Mucosa of stomach (tissue), 1 donor: Measurements from ENCODE around the gene GRIN1.
"Not testable (repeated sequence)": the region's sequence is repeated elsewhere in the genome, so short reads cannot be mapped to it uniquely, and the experiment has no call there.

Source experiments
- H3K27me3 ChIP-seq: one replicate; pipeline ENCODE4 v1.7.0; 2013; ENCODE audit warnings: mild to moderate bottlenecking, low read length; ENCODE audit not compliant: control insufficient read depth, insufficient read depth
- H3K36me3 ChIP-seq: one replicate; pipeline ENCODE4 v1.7.0; 2013; ENCODE audit warnings: low read length; ENCODE audit not compliant: control insufficient read depth, insufficient read depth
- H3K4me1 ChIP-seq: one replicate; pipeline ENCODE4 v1.7.0; 2013; ENCODE audit warnings: mild to moderate bottlenecking, low read length; ENCODE audit not compliant: control insufficient read depth, insufficient read depth
- H3K4me3 ChIP-seq: one replicate; pipeline ENCODE4 v1.7.0; 2013; ENCODE audit warnings: low read length
- H3K9ac ChIP-seq: one replicate; pipeline ENCODE4 v1.7.0; 2013; ENCODE audit warnings: mild to moderate bottlenecking, low read length, moderate library complexity
- H3K9me3 ChIP-seq: one replicate; pipeline ENCODE4 v1.7.0; 2013; ENCODE audit warnings: mild to moderate bottlenecking, low read length, moderate library complexity; ENCODE audit not compliant: control insufficient read depth
- donor health status: Pancreatic carcinoma.

GRIN1 gene

GRCh38 chr9:137114613-137115393, 24.2 kb upstream of the GRIN1 start, which contains the start of gene DPP7:
DPP7 (minus strand) TSS chr9:137114733; CDS start chr9:137114713, 20 bp downstream.
- no peaks in the 10 kb centered on the region for H3K9me3 ChIP-seq
- H3K4me3 ChIP-seq: peak within 1 kb of the TSS; percentile 41
- H3K9ac ChIP-seq: no peak within 1 kb of the TSS
- no peaks in the 10 kb centered on the region for H3K36me3 ChIP-seq
- peaks cover 9% of the 10 kb centered on the region for H3K4me1 ChIP-seq
- H3K27me3 ChIP-seq: peaks cover 19% of the 10 kb centered on the region

- Histone ChIP-seq H3K36me3 (no peaks in the 10 kb centered on the region), H3K9ac (no peak overlapping the region)
Measured at GRCh38 chr9:137115394-137116026, 23.4 kb upstream of the GRIN1 start.

DNA sequence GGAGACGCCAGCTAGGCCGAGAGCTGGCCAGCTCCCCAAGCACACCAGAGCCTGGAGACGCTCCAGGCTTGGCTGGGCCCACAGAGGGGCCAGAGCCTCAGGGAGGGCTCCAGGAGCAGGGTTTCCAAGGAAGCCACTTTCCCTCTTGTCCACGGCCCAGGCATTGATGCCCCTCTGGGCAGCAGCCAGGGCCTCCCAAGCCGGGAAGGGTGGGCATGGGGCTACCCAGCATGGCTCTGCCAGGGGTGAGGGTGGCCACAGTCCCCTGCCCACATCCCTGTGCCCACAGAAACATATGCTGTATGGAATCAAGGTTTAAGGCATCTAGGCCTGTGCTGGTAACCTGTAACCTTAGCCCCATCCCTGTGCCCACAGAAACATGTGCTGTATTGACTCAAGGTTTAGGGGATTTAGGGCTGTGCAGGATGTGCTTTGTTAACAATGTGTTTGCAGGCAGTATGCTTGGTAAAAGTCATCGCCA, 22.9 kb upstream of the GRIN1 start:
- Histone ChIP-seq H3K4me3 (no peak overlapping the region), H3K9ac (no peak overlapping the region), H3K4me1 (peaks cover 9% of the 10 kb centered on the region), H3K27me3 (peaks cover 19% of the 10 kb centered on the region), H3K36me3 (no peaks in the 10 kb centered on the region), H3K9me3 (no peaks in the 10 kb centered on the region)

More at GRCh38 chr9:137115394-137116026, 23.4 kb upstream of the GRIN1 start:
- Histone ChIP-seq H3K4me1 (peaks cover 9% of the 10 kb centered on the region), H3K4me3 (no peak overlapping the region), H3K27me3 (peaks cover 19% of the 10 kb centered on the region), H3K9me3 (no peaks in the 10 kb centered on the region)

- Histone ChIP-seq H3K9me3 (no peaks in the 10 kb centered on the region), H3K9ac (no peak overlapping the region), H3K4me3 (no peak overlapping the region), H3K36me3 (no peaks in the 10 kb centered on the region), H3K4me1 (peaks cover 9% of the 10 kb centered on the region), H3K27me3 (peaks cover 19% of the 10 kb centered on the region)
Measured at GRCh38 chr9:137116728-137117127, 22.2 kb upstream of the GRIN1 start.

DNA sequence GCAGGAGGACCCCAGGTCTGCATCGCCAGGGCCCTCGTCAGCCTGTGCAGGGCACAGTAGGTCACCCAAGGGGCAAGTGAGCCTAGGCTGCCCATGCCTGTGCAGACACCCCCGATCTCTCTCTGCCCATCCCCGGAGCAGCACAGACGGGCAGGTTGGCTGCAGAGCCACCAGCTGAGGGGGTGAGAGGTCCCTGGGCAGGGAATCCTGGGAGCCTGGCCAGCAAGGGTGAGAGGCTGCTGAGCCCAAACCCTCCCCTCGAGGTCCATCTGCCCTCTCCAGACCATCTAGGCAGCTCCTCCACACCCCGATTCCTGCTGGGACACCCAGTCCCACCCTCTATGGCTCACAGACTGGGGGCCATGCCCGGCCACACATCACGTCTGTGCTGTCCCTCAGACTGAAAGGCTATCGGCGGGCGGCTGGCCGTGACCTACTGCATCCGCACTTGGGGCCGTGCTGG, 21.7 kb upstream of the GRIN1 start:
- Histone ChIP-seq H3K4me1 (peaks cover 9% of the 10 kb centered on the region), H3K36me3 (no peaks in the 10 kb centered on the region), H3K9ac (no peak overlapping the region), H3K4me3 (no peak overlapping the region), H3K9me3 (no peaks in the 10 kb centered on the region), H3K27me3 (peaks cover 19% of the 10 kb centered on the region)

GRCh38 chr9:137118092-137118603, 20.8 kb upstream of the GRIN1 start:
- not testable (repeated sequence) for H3K9ac ChIP-seq, H3K36me3 ChIP-seq, H3K4me1 ChIP-seq, H3K4me3 ChIP-seq, H3K9me3 ChIP-seq
- H3K27me3 ChIP-seq: peaks cover 19% of the 10 kb centered on the region

GRCh38 chr9:137121927-137122795, 16.8 kb upstream of the GRIN1 start:
- not testable (repeated sequence) for H3K9ac ChIP-seq, H3K4me3 ChIP-seq, H3K9me3 ChIP-seq, H3K36me3 ChIP-seq, H3K4me1 ChIP-seq, H3K27me3 ChIP-seq

GRCh38 chr9:137122796-137123467, 16.0 kb upstream of the GRIN1 start:
- not testable (repeated sequence) for H3K27me3 ChIP-seq, H3K9me3 ChIP-seq, H3K9ac ChIP-seq, H3K4me3 ChIP-seq, H3K36me3 ChIP-seq
- peaks cover 12% of the 10 kb centered on the region for H3K4me1 ChIP-seq

GRCh38 chr9:137123468-137123837, 15.5 kb upstream of the GRIN1 start:
- H3K9ac ChIP-seq: no peak overlapping the region
- H3K27me3 ChIP-seq: no peaks in the 10 kb centered on the region
- no peaks in the 10 kb centered on the region for H3K36me3 ChIP-seq
- no peak overlapping the region for H3K4me3 ChIP-seq
- H3K4me1 ChIP-seq: peaks cover 17% of the 10 kb centered on the region
- no peaks in the 10 kb centered on the region for H3K9me3 ChIP-seq

GRCh38 chr9:137123952-137124462, 14.9 kb upstream of the GRIN1 start:
- H3K9ac ChIP-seq, H3K36me3 ChIP-seq, H3K9me3 ChIP-seq, H3K4me3 ChIP-seq, H3K27me3 ChIP-seq: not testable (repeated sequence)
- peaks cover 20% of the 10 kb centered on the region for H3K4me1 ChIP-seq

DNA sequence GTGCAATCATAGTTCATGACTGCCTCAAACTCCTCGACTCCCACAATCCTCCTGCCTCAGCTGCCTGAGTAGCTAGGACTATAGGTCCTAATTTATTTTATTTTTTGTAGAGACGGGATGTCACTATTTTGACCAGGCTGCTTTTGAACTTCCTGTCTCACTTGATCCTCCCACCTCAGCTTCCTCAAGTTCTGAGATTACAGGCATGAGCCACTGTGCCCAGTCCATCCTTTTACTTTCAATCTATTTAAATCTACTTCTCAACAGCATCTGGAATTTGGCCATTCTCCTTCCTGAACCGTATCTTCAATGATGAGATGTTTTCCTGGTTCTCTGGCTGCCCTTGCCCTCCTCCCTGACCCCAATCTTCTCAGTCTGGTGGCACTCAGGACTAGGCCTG, 12.2 kb upstream of the GRIN1 start:
- Histone ChIP-seq H3K4me3 (peak overlapping the region; percentile 18), H3K4me1 (peaks cover 25% of the 10 kb centered on the region), H3K36me3 (no peaks in the 10 kb centered on the region), H3K9ac (peak overlapping the region; percentile 70), H3K9me3 (no peaks in the 10 kb centered on the region), H3K27me3 (no peaks in the 10 kb centered on the region)
